ENCODE results near the gene RAB4B. TPM values are rescaled to one million over a fixed set of nuclear protein-coding genes. Genes with fewer than 3 reads are reported as not detected.

The RAB4B gene
- total RNA-seq, 1 donor from 2014 or later, result 20.7 TPM

- TF ChIP-seq CTCF (IDR thresholded peaks at IDR 0.05; ENCODE audit: unreplicated experiment), result no peak
- Mint-ChIP-seq H3K36me3 (ENCODE audit: insufficient read depth) (no peaks in the 10 kb centered on the region), H3K27me3 (no peaks in the 10 kb centered on the region), H3K9me3 (ENCODE audit: low read depth) (no peaks in the 10 kb centered on the region), H3K4me1 (ENCODE audit: low read depth) (peaks cover 11% of the 10 kb centered on the region), H3K4me3 (ENCODE audit: low read depth) (no peak overlapping the region), H3K27ac (peak overlapping the region; percentile 77)
- no peak for DNase-seq (ENCODE audit: low spot score, unreplicated experiment)
Measured at GRCh38 chr19:40745402-40745780, 32.7 kb upstream of the RAB4B start.

- no peaks in the 10 kb centered on the region for H3K27me3 Mint-ChIP-seq
- peaks cover 12% of the 10 kb centered on the region for H3K4me1 Mint-ChIP-seq (ENCODE audit: low read depth)
- no peak for TF ChIP-seq CTCF (IDR thresholded peaks at IDR 0.05; ENCODE audit: unreplicated experiment)
- H3K36me3 Mint-ChIP-seq (ENCODE audit: insufficient read depth), result peaks cover under 1% of the 10 kb centered on the region
- no peak for DNase-seq (ENCODE audit: low spot score, unreplicated experiment)
- H3K27ac Mint-ChIP-seq, result no peak overlapping the region
- no peak overlapping the region for H3K4me3 Mint-ChIP-seq (ENCODE audit: low read depth)
- H3K9me3 Mint-ChIP-seq (ENCODE audit: low read depth), result no peaks in the 10 kb centered on the region
Measured at GRCh38 chr19:40747536-40747935, 30.5 kb upstream of the RAB4B start.

GRCh38 chr19:40750058-40750873, 27.8 kb upstream of the RAB4B start, which contains the start of gene ACTMAP:
Gene ACTMAP (minus strand): TSS chr19:40750477. CDS start chr19:40749803, 674 bp downstream.
- Mint-ChIP-seq H3K4me1 (ENCODE audit: low read depth) (peaks cover 25% of the 10 kb centered on the region), H3K27me3 (no peaks in the 10 kb centered on the region), H3K27ac (peak within 1 kb of the TSS; percentile 98), H3K9me3 (ENCODE audit: low read depth) (no peaks in the 10 kb centered on the region), H3K4me3 (ENCODE audit: low read depth) (peak within 1 kb of the TSS; percentile 88), H3K36me3 (ENCODE audit: insufficient read depth) (peaks cover 10% of the 10 kb centered on the region)
- TF ChIP-seq CTCF (IDR thresholded peaks at IDR 0.05; ENCODE audit: unreplicated experiment), result no peak
- peak; percentile 98 for DNase-seq (ENCODE audit: low spot score, unreplicated experiment)

GRCh38 chr19:40750874-40751537, 27.0 kb upstream of the RAB4B start, which contains the start of gene SNRPA:
Gene SNRPA (plus strand): TSS chr19:40751203. CDS start chr19:40751409, 206 bp downstream.
- Mint-ChIP-seq H3K9me3 (ENCODE audit: low read depth) (no peaks in the 10 kb centered on the region), H3K4me1 (ENCODE audit: low read depth) (peaks cover 29% of the 10 kb centered on the region), H3K36me3 (ENCODE audit: insufficient read depth) (peaks cover 10% of the 10 kb centered on the region), H3K4me3 (ENCODE audit: low read depth) (peak within 1 kb of the TSS; percentile 88), H3K27me3 (no peaks in the 10 kb centered on the region), H3K27ac (peak within 1 kb of the TSS; percentile 98)
- DNase-seq (ENCODE audit: low spot score, unreplicated experiment), result peak; percentile 92
- TF ChIP-seq CTCF (IDR thresholded peaks at IDR 0.05; ENCODE audit: unreplicated experiment), result no peak

GRCh38 chr19:40752257-40752781, 25.7 kb upstream of the RAB4B start:
- peak overlapping the region; percentile 88 for H3K4me3 Mint-ChIP-seq (ENCODE audit: low read depth)
- H3K27ac Mint-ChIP-seq, result peak overlapping the region; percentile 98
- no peak for DNase-seq (ENCODE audit: low spot score, unreplicated experiment)
- H3K9me3 Mint-ChIP-seq (ENCODE audit: low read depth), result no peaks in the 10 kb centered on the region
- H3K4me1 Mint-ChIP-seq (ENCODE audit: low read depth), result peaks cover 31% of the 10 kb centered on the region
- H3K36me3 Mint-ChIP-seq (ENCODE audit: insufficient read depth), result peaks cover 13% of the 10 kb centered on the region
- TF ChIP-seq CTCF (IDR thresholded peaks at IDR 0.05; ENCODE audit: unreplicated experiment), result no peak
- H3K27me3 Mint-ChIP-seq, result no peaks in the 10 kb centered on the region

Measured in progenitor cell of endocrine pancreas (in vitro differentiated cells).